Measurements from ENCODE around the gene BRICD5. TPM values are rescaled to one million over a fixed set of nuclear protein-coding genes. Genes with fewer than 3 reads are reported as not detected.

The BRICD5 gene
- total and polyA plus RNA-seq, 2 of the 13 experiments (the other 11 are each of a cell fraction or from before 2014, with no cell fraction given) = 1.6 to 5.8 TPM

- no peak for TF ChIP-seq AGO1 (IDR thresholded peaks at IDR 0.05; ENCODE audit: low read depth, low read length, poor library complexity, severe bottlenecking)
- TF ChIP-seq ZNF839 (CRISPR knock-in tag; IDR thresholded peaks at IDR 0.05; ENCODE audit: borderline replicate concordance) = no peak
- TF ChIP-seq ZNF570 (CRISPR knock-in tag; IDR thresholded peaks at IDR 0.05; ENCODE audit: borderline replicate concordance) = no peak
- no peak for TF ChIP-seq ZNF562 (CRISPR knock-in tag; IDR thresholded peaks at IDR 0.05; ENCODE audit: borderline replicate concordance)
- TF ChIP-seq KDM2A (CRISPR knock-in tag; IDR thresholded peaks at IDR 0.05; ENCODE audit: borderline replicate concordance, low read depth) = peak; percentile 95
- TF ChIP-seq KLF11 (CRISPR knock-in tag; IDR thresholded peaks at IDR 0.05) = no peak
- peak; percentile 70; the same call in 1 of the 2 replicates for TF ChIP-seq MYPOP (CRISPR knock-in tag; IDR thresholded peaks at IDR 0.05)
- TF ChIP-seq U2AF1 (optimal IDR thresholded peaks at IDR 0.05; ENCODE audit: low read depth, low read length) = no peak
- TF ChIP-seq ZHX2 (IDR thresholded peaks at IDR 0.05; ENCODE audit: low read depth) = peak; percentile 99
- TF ChIP-seq ZHX2 (CRISPR knock-in tag; IDR thresholded peaks at IDR 0.05; ENCODE audit: borderline replicate concordance) = no peak
- peak; percentile 72; the same call in 1 of the 2 replicates for TF ChIP-seq SIN3A (IDR thresholded peaks at IDR 0.05; ENCODE audit: borderline replicate concordance, low read depth, low read length)
- peak; percentile 71; the same call in 1 of the 2 replicates for TF ChIP-seq NFAT5 (CRISPR knock-in tag; IDR thresholded peaks at IDR 0.05)
- TF ChIP-seq ZNF530 (CRISPR knock-in tag; IDR thresholded peaks at IDR 0.05; ENCODE audit: low read depth) = no peak
Observed at GRCh38 chr16:2223221-2223941, 12.7 kb upstream of the BRICD5 start, which contains the start of gene E4F1 (continued).
